Heart left ventricle (tissue), 16 donors: Measurements from ENCODE around the gene CCDC27. TPM values are rescaled to one million over a fixed set of nuclear protein-coding genes. Genes with fewer than 3 reads are reported as not detected.

Experiments used
- ATAC-seq, 4 donors: fragments of 200-7000 bp; cut with Tn5 transposase; one replicate each; pipeline ENCODE4 v1.9.1; 2020 to 2022; ENCODE audit warnings: moderate library complexity in 4 of 4, mild to moderate bottlenecking in 3 of 4, moderate number of reproducible peaks in 1 of 4
- DNase-seq, 5 donors: peaks; one replicate each; pipeline ENCODE4 v3.0.0-alpha.2; 2020
- H3K27ac ChIP-seq, 12 donors: fragments of 200-600 bp; sonication (generic) in 4 of 12; one replicate each; pipeline versions ENCODE4 v1.5.0 to v1.8.0; 2016 to 2022; ENCODE audit warnings: mild to moderate bottlenecking in 2 of 12
- H3K27me3 ChIP-seq, 9 donors: fragments of 200-600 bp; sonication (generic) in 2 of 9; one replicate each; pipeline versions ENCODE4 v1.5.1 to v1.8.0; 2016 to 2022; ENCODE audit warnings: mild to moderate bottlenecking in 3 of 9
- H3K36me3 ChIP-seq, 9 donors: fragments of 200-600 bp; sonication (generic) in 2 of 9; one replicate each; pipeline versions ENCODE4 v1.5.0 to v1.8.0; 2018 to 2022; ENCODE audit warnings: mild to moderate bottlenecking in 2 of 9
- H3K4me1 ChIP-seq, 12 donors: fragments of 200-600 bp; sonication (generic) in 4 of 12; one replicate each; pipeline versions ENCODE4 v1.5.0 to v1.8.0; 2016 to 2022; ENCODE audit warnings: mild to moderate bottlenecking in 3 of 12
- H3K4me3 ChIP-seq, 12 donors: fragments of 200-600 bp; sonication (generic) in 4 of 12; one replicate each; pipeline versions ENCODE4 v1.5.0 to v1.8.0; 2017 to 2022; ENCODE audit warnings: mild to moderate bottlenecking in 9 of 12, moderate library complexity in 4 of 12
- H3K9me3 ChIP-seq, 12 donors: fragments of 200-600 bp; sonication (generic) in 4 of 12; one replicate each; pipeline versions ENCODE4 v1.5.0 to v1.8.0; 2016 to 2022; ENCODE audit warnings: mild to moderate bottlenecking in 1 of 12
- CTCF ChIP-seq, 12 donors: fragments of 200-600 bp; sonication (generic) in 4 of 12; IDR thresholded peaks; one replicate each; pipeline versions ENCODE4 v1.5.0 to v1.8.0; 2018 to 2022; ENCODE audit warnings: antibody characterized with exemption in 12 of 12, mild to moderate bottlenecking in 5 of 12
- POLR2A ChIP-seq, 2 donors: fragments of 450-650 bp; IDR thresholded peaks; one replicate each; pipeline ENCODE4 v1.6.1; 2017; ENCODE audit warnings: antibody characterized with exemption in 2 of 2, mild to moderate bottlenecking in 2 of 2, moderate library complexity in 2 of 2
- WGBS, 4 donors: extraction: QIAGEN DNeasy Blood & Tissue Kit in 2 of 4; methylation state at CpG; one replicate each; pipeline versions ENCODE4 v1.1.5 to v1.1.7; 2013 to 2018; 5-methylcytosine and 5-hydroxymethylcytosine counted together
- intact Hi-C, 10 donors: fragments of 100-400 bp; cut with DNase I; formaldehyde crosslinking; loops; one replicate each; pipeline versions ENCODE4 v1.11.1 to v1.14.2; 2022
- polyA plus RNA-seq, 2 donors: library from polyadenylated mRNA; stranded (reverse); fragments of 200-250 nt; gene quantifications; one replicate each; pipeline ENCODE4 v1.2.3, GENCODE V29; 2013
- total RNA-seq, 9 donors: library from RNA; depleted of rRNA in 2 of 9; stranded (reverse); fragments of >200 nt in 2 of 9; fragmentation: NEBNext Ultra II Directional in 3 of 9; extraction: Animal tissue kit (Norgen Biotek cat#: 25700) in 3 of 9; gene quantifications; one replicate each; pipeline versions ENCODE4 v1.1.0 to v1.2.4, GENCODE V29; 2016 to 2023
- donor health status: ischemic (EF 13 %, LVEDD 7.1; RV severe dilation, severe dysfunction).
- donor health status: healthy with polysubstance abuse.
- donor health status: DM: no; HTN: yes; CAD: no.
- donor health status: DM: no; HTN: no; CAD: no.
- donor health status: ischemic (EF 25% LVEDD 6.9; RV normal size, moderate dysfunction).
- donor health status: ischemic (EF 25% LVEDD 5.7; RV mildly dilated, moderate dysfunction).
- donor health status: healthy.
- donor health status: DM: yes; HTN: yes; CAD: no.
- donor health status: ischemic (EF 35%, LVEDD 5.7; RV mildly dilated, moderate dysfunction).
- donor health status: nonischemic (EF 11% LVEDD 7.7; RV severe dilation, severe dysfunction).
- donor health status: DM: yes; HTN: yes; CAD: no.
- donor health status: PGD.
- donor health status: ischemic (EF 29% LVEDD 5.4; RV normal size, mild dysfunction).
- donor health status: nonischemic (EF 23%, LVEDD 6.1; RV moderate dilation, normal function).

Gene CCDC27
- total and polyA plus RNA-seq, 11 donors: not detected

GRCh38 chr1:3817821-3818597, 65.8 kb downstream of the CCDC27 start:
- no peak for TF ChIP-seq CTCF (IDR thresholded peaks at IDR 0.05)
- TF ChIP-seq POLR2A (IDR thresholded peaks at IDR 0.05): no peak
- Histone ChIP-seq H3K9me3 (no peaks in the 10 kb centered on the region), H3K27ac (no peak overlapping the region), H3K4me3 (no peak overlapping the region), H3K36me3 (peaks cover 0 to 74% (median 67%) of the 10 kb centered on the region in 9 donors), H3K4me1 (no peaks in the 10 kb centered on the region), H3K27me3 (no peaks in the 10 kb centered on the region)
- WGBS, 4 donors: 94% methylated on average over 21 to 28 of the region's 28 CpGs
- intact Hi-C loops: no loop called here
- no peak for ATAC-seq
- no peak for DNase-seq

DNA sequence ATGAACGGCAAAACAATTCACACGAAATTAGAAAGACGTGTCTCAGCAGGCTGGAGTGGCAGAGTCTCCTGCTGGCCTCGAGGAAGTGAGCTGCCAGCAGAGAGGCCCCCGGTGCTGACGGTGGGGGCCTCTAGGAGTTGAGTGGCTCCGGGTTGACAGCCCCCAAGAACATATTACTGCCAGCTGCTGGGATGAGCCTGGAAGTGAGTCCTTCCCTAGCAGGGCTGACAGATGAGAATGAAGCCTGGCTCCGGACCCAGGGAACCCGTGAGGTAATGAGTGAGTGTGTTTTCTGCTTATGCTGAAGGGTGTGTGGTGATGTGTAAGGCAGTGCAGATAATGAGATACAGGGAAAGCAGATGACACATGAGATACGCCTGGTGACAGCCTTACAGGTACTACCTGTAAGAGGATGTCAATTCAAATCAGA, 67.5 kb downstream of the CCDC27 start:
- Histone ChIP-seq H3K4me3 (no peak overlapping the region), H3K36me3 (peaks cover 0 to 79% (median 73%) of the 10 kb centered on the region in 9 donors), H3K9me3 (no peaks in the 10 kb centered on the region), H3K27ac (no peak overlapping the region), H3K27me3 (no peaks in the 10 kb centered on the region), H3K4me1 (no peaks in the 10 kb centered on the region)
- DNase-seq: no peak
- TF ChIP-seq CTCF (IDR thresholded peaks at IDR 0.05): no peak
- TF ChIP-seq POLR2A (IDR thresholded peaks at IDR 0.05): no peak
- no peak for ATAC-seq
- intact Hi-C loops: no loop called here
- 72 to 81% (median 78%) methylated on average over 10 of the region's 10 CpGs for WGBS, 4 donors

- intact Hi-C loops: no loop called here
- Histone ChIP-seq H3K36me3 (peaks cover 0 to 78% (median 72%) of the 10 kb centered on the region in 9 donors), H3K27me3 (no peaks in the 10 kb centered on the region), H3K4me3 (no peak overlapping the region), H3K9me3 (no peaks in the 10 kb centered on the region), H3K4me1 (no peaks in the 10 kb centered on the region), H3K27ac (no peak overlapping the region)
- TF ChIP-seq POLR2A (IDR thresholded peaks at IDR 0.05): no peak
- TF ChIP-seq CTCF (IDR thresholded peaks at IDR 0.05): no peak
- no peak for DNase-seq
- no peak for ATAC-seq
- WGBS, 4 donors: 87 to 94% (median 91%) methylated on average over 8 of the region's 8 CpGs
Measured at GRCh38 chr1:3820316-3820715, 68.1 kb downstream of the CCDC27 start.

GRCh38 chr1:3821004-3821403, 68.8 kb downstream of the CCDC27 start:
- TF ChIP-seq CTCF (IDR thresholded peaks at IDR 0.05) (no peak), POLR2A (IDR thresholded peaks at IDR 0.05) (no peak)
- no peak for DNase-seq
- intact Hi-C loops: no loop called here
- Histone ChIP-seq H3K36me3 (peaks cover 0 to 78% (median 72%) of the 10 kb centered on the region in 9 donors), H3K9me3 (no peaks in the 10 kb centered on the region), H3K4me1 (no peaks in the 10 kb centered on the region), H3K27me3 (no peaks in the 10 kb centered on the region), H3K4me3 (no peak overlapping the region), H3K27ac (no peak overlapping the region)
- no peak for ATAC-seq
- 87 to 94% (median 92%) methylated on average over 6 of the region's 6 CpGs for WGBS, 4 donors

Other genes with a start within 250 kb of the CCDC27 start
- gene MEGF6, start 140.9 kb upstream of the CCDC27 start, total RNA-seq: 10 to 100 TPM in 2 of 9 donors, 1 to 10 TPM in 7; 1.9 to 16.2 (median 5.9) TPM
- gene MEGF6, start 140.9 kb upstream of the CCDC27 start, polyA plus RNA-seq: 1 to 10 TPM; 2.0 to 4.3 TPM
- 10 to 100 TPM; 32.0 to 58.0 (median 48.8) TPM for gene TPRG1L, start 127.4 kb upstream of the CCDC27 start, total RNA-seq
- gene TPRG1L, start 127.4 kb upstream of the CCDC27 start, polyA plus RNA-seq: 10 to 100 TPM; 24.2 to 48.8 TPM
- 10 to 100 TPM in 6 of 9 donors, 1 to 10 TPM in 3; 8.5 to 21.6 (median 11.3) TPM for gene WRAP73, start 102.3 kb upstream of the CCDC27 start, total RNA-seq
- 10 to 100 TPM in 1 of 2 donors, 1 to 10 TPM in 1; 9.3 to 18.0 TPM for gene WRAP73, start 102.3 kb upstream of the CCDC27 start, polyA plus RNA-seq
- under 1 TPM in 3 of 9 donors, not detected in 6; 0.15 to 0.53 (median 0.19) TPM for gene TP73, start 99.9 kb upstream of the CCDC27 start, total RNA-seq
- under 1 TPM; 0.01 to 0.11 TPM for gene TP73, start 99.9 kb upstream of the CCDC27 start, polyA plus RNA-seq
- gene SMIM1, start 20.3 kb downstream of the CCDC27 start, total RNA-seq: 10 to 100 TPM in 6 of 9 donors, 1 to 10 TPM in 3; 9.4 to 20.8 (median 11.7) TPM
- gene SMIM1, start 20.3 kb downstream of the CCDC27 start, polyA plus RNA-seq: 10 to 100 TPM in 1 of 2 donors, 1 to 10 TPM in 1; 3.8 to 51.2 TPM
- gene LRRC47, start 44.0 kb downstream of the CCDC27 start, total RNA-seq: 10 to 100 TPM; 51.3 to 85.7 (median 68.8) TPM
- gene LRRC47, start 44.0 kb downstream of the CCDC27 start, polyA plus RNA-seq: 10 to 100 TPM; 18.4 to 39.2 TPM
- 10 to 100 TPM; 22.2 to 46.1 (median 33.4) TPM for gene CEP104, start 104.8 kb downstream of the CCDC27 start, total RNA-seq
- gene CEP104, start 104.8 kb downstream of the CCDC27 start, polyA plus RNA-seq: 10 to 100 TPM in 1 of 2 donors, 1 to 10 TPM in 1; 5.5 to 12.8 TPM
- 1 to 10 TPM; 1.3 to 5.8 (median 2.6) TPM for gene DFFB, start 105.0 kb downstream of the CCDC27 start, total RNA-seq
- gene DFFB, start 105.0 kb downstream of the CCDC27 start, polyA plus RNA-seq: 1 to 10 TPM; 2.0 to 3.3 TPM
- 10 to 100 TPM in 6 of 9 donors, 1 to 10 TPM in 3; 8.7 to 16.4 (median 11.3) TPM for gene C1orf174, start 147.8 kb downstream of the CCDC27 start, total RNA-seq
- 10 to 100 TPM in 1 of 2 donors, 1 to 10 TPM in 1; 7.9 to 15.5 TPM for gene C1orf174, start 147.8 kb downstream of the CCDC27 start, polyA plus RNA-seq